H9 (cell line): Measurements from ENCODE around the gene SFR1. TPM values are rescaled to one million over a fixed set of nuclear protein-coding genes. Genes with fewer than 3 reads are reported as not detected.

Experiments
- DNase-seq: peaks from one replicate; pipeline ENCODE4 v3.0.0-alpha.2; 2017
- H2AFZ ChIP-seq: one replicate; pipeline ENCODE4 v1.6.1; 2013; ENCODE audit warnings: mild to moderate bottlenecking, low read length, control low read depth, moderate library complexity
- H2AK5ac ChIP-seq: 2 replicates; pipeline ENCODE4 v1.6.1; 2013; ENCODE audit warnings: low read length, control low read depth, mixed read lengths; ENCODE audit not compliant: insufficient read length
- H2BK120ac ChIP-seq: one replicate; pipeline ENCODE4 v1.6.1; 2013; ENCODE audit warnings: low read depth, mild to moderate bottlenecking, low read length, control low read depth, inconsistent platforms; ENCODE audit not compliant: poor library complexity, severe bottlenecking
- H2BK12ac ChIP-seq: 2 replicates; pipeline ENCODE4 v1.6.1; 2013; ENCODE audit warnings: low read length, control low read depth, mixed read lengths, low read depth; ENCODE audit not compliant: insufficient read length
- H2BK15ac ChIP-seq: 2 replicates; pipeline ENCODE4 v1.6.1; 2013; ENCODE audit warnings: low read depth, low read length, control low read depth
- H2BK20ac ChIP-seq: one replicate; pipeline ENCODE4 v1.6.1; 2013; ENCODE audit warnings: low read depth, mild to moderate bottlenecking, low read length, control low read depth, inconsistent platforms; ENCODE audit not compliant: poor library complexity, severe bottlenecking
- H2BK5ac ChIP-seq: 2 replicates; pipeline ENCODE4 v1.6.1; 2013; ENCODE audit warnings: low read length, control low read depth, mixed read lengths; ENCODE audit not compliant: insufficient read length
- H3K14ac ChIP-seq: 2 replicates; pipeline ENCODE4 v1.6.1; 2013; ENCODE audit warnings: low read length, control low read depth; ENCODE audit not compliant: insufficient read depth
- H3K18ac ChIP-seq: 2 replicates; pipeline ENCODE4 v1.6.1; 2013; ENCODE audit warnings: low read depth, mild to moderate bottlenecking, mixed read lengths, low read length, control low read depth; ENCODE audit not compliant: insufficient read length
- H3K23ac ChIP-seq: 2 replicates; pipeline ENCODE4 v1.6.1; 2013; ENCODE audit warnings: low read length, control low read depth, mixed read lengths, low read depth; ENCODE audit not compliant: insufficient read length
- H3K23me2 ChIP-seq: 2 replicates; pipeline ENCODE4 v1.6.1; 2013; ENCODE audit warnings: low read depth, mild to moderate bottlenecking, mixed read lengths, low read length, control low read depth; ENCODE audit not compliant: insufficient read length, poor library complexity, severe bottlenecking
- H3K27ac ChIP-seq: 2 replicates; pipeline ENCODE4 v1.5.1; 2013; ENCODE audit warnings: low read length, control low read depth, mixed read lengths, low read depth; ENCODE audit not compliant: insufficient read length
- H3K27me3 ChIP-seq: 2 replicates; pipeline ENCODE4 v1.6.1; 2013; ENCODE audit warnings: low read length, control low read depth, inconsistent platforms; ENCODE audit not compliant: insufficient read depth
- H3K4ac ChIP-seq: 2 replicates; pipeline ENCODE4 v1.6.1; 2013; ENCODE audit warnings: low read depth, mild to moderate bottlenecking, control low read depth, inconsistent platforms, low read length, moderate library complexity
- H3K4me1 ChIP-seq: 2 replicates; pipeline ENCODE4 v1.6.1; 2013; ENCODE audit warnings: low read length, control low read depth, inconsistent platforms; ENCODE audit not compliant: insufficient read depth
- H3K4me2 ChIP-seq: 2 replicates; pipeline ENCODE4 v1.6.1; 2013; ENCODE audit warnings: low read length, control low read depth, mixed read lengths; ENCODE audit not compliant: insufficient read length, insufficient read depth
- H3K56ac ChIP-seq: 2 replicates; pipeline ENCODE4 v1.6.1; 2013; ENCODE audit warnings: low read depth, mild to moderate bottlenecking, mixed read lengths, low read length, control low read depth; ENCODE audit not compliant: insufficient read length
- H3K79me1 ChIP-seq: 2 replicates; pipeline ENCODE4 v1.6.1; 2013; ENCODE audit warnings: low read depth, mild to moderate bottlenecking, moderate library complexity, low read length, control low read depth, inconsistent platforms; ENCODE audit not compliant: insufficient read depth, poor library complexity, severe bottlenecking
- H3K79me2 ChIP-seq: 2 replicates; pipeline ENCODE4 v1.6.1; 2013; ENCODE audit warnings: low read length, control low read depth, inconsistent platforms; ENCODE audit not compliant: insufficient read depth
- H3K9ac ChIP-seq: 2 replicates; pipeline ENCODE4 v1.6.1; 2013; ENCODE audit warnings: low read length, control low read depth, mixed read lengths; ENCODE audit not compliant: insufficient read length; ENCODE audit errors: extremely low read depth
- H3K9me3 ChIP-seq: one replicate; pipeline ENCODE4 v1.6.1; 2013; ENCODE audit warnings: low read depth, low read length, inconsistent platforms; ENCODE audit not compliant: control insufficient read depth
- H3T11ph ChIP-seq: one replicate; pipeline ENCODE4 v1.6.1; 2013; ENCODE audit warnings: mild to moderate bottlenecking, low read length, control low read depth, inconsistent platforms
- H4K20me1 ChIP-seq: one replicate; pipeline ENCODE4 v1.6.1; 2013; ENCODE audit not compliant: control insufficient read depth, insufficient read length, insufficient read depth
- H4K5ac ChIP-seq: 2 replicates; pipeline ENCODE4 v1.6.1; 2013; ENCODE audit warnings: low read depth, mild to moderate bottlenecking, mixed read lengths, low read length, control low read depth; ENCODE audit not compliant: insufficient read length
- H4K8ac ChIP-seq: replicated peaks from 2 replicates; pipeline ENCODE4 v1.6.1; 2013; ENCODE audit warnings: low read length, control low read depth, mixed read lengths, low read depth; ENCODE audit not compliant: insufficient read length
- H4K91ac ChIP-seq: 2 replicates; pipeline ENCODE4 v1.6.1; 2013; ENCODE audit warnings: low read depth, mild to moderate bottlenecking, moderate library complexity, mixed read lengths, low read length, control low read depth; ENCODE audit not compliant: insufficient read length
- H3K27ac Mint-ChIP-seq, 3 experiments: 2 replicates in 2 of 3; 3 replicates in 1 of 3; pipeline ENCODE4 v1.8.0; 2020 to 2021; ENCODE audit warnings: mixed read lengths in 3 of 3, mild to moderate bottlenecking in 1 of 3, moderate library complexity in 1 of 3
- H3K27me3 Mint-ChIP-seq: 2 replicates; pipeline ENCODE4 v1.8.0; 2021; ENCODE audit warnings: low read depth, mild to moderate bottlenecking, moderate library complexity, mixed read lengths
- H3K36me3 Mint-ChIP-seq, 3 experiments: 2 replicates in 2 of 3; 3 replicates in 1 of 3; pipeline ENCODE4 v1.8.0; 2020 to 2021; ENCODE audit warnings: low read depth in 3 of 3, mixed read lengths in 3 of 3; ENCODE audit not compliant: insufficient read depth in 1 of 3
- H3K4me1 Mint-ChIP-seq, 2 experiments: 2 replicates each; pipeline ENCODE4 v1.8.0; 2020; ENCODE audit warnings: mixed read lengths in 2 of 2
- H3K4me3 Mint-ChIP-seq, 2 experiments: 2 replicates in 1 of 2; 3 replicates in 1 of 2; pipeline ENCODE4 v1.8.0; 2020 to 2021; ENCODE audit warnings: mild to moderate bottlenecking in 2 of 2, mixed read lengths in 2 of 2, moderate library complexity in 1 of 2
- H3K9me3 Mint-ChIP-seq, 2 experiments: 2 replicates in 1 of 2; 3 replicates in 1 of 2; pipeline ENCODE4 v1.8.0; 2020; ENCODE audit warnings: mild to moderate bottlenecking in 2 of 2, mixed read lengths in 2 of 2, moderate library complexity in 1 of 2
- WGBS: extraction: QIAGEN DNeasy Blood & Tissue Kit; methylation state at CpG from one replicate; pipeline ENCODE4 v1.1.7; 2013; ENCODE audit warnings: missing lambda C conversion rate, low lambda C conversion rate, mixed read lengths; ENCODE audit not compliant: insufficient read length; ENCODE audit errors: extremely low coverage; 5-methylcytosine and 5-hydroxymethylcytosine counted together
- total RNA-seq: library from RNA; stranded (reverse); gene quantifications from 2 replicates; pipeline ENCODE4 v1.2.1, GENCODE V29; 2021
- TF ChIP-seq, protein P1 (sequence below): fragments of 200-600 bp; sonication (generic); conservative IDR thresholded peaks from 3 replicates; pipeline ENCODE4 v1.8.0; 2021; ENCODE audit warnings: antibody characterized with exemption, mild to moderate bottlenecking

The SFR1 gene
- total RNA-seq, 1 experiment from 2014 or later = 6.5 TPM

DNA sequence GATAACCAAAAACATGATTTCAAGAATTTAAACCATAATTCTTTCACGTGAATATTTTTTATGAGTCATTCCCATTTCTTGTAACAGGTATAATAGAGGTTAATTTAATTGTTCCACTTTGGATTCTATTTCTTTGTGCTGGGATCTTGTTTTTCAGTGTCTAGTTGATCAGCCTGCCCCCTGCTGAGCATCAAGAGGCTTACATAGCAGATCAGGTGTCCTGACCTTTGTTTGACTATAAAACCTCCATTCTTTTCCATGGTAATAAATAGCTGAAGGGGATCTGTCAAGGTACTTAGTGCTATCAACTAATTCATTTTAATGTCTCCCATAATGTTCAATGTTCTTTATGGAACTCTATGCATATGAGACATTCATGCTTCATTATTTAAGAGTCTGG lies 41.2 kb upstream of the SFR1 start:
- no peak overlapping the region for H3K27ac ChIP-seq
- H3K79me2 ChIP-seq = no peaks in the 10 kb centered on the region
- Mint-ChIP-seq H3K36me3 (no peaks in the 10 kb centered on the region), H3K27me3 (no peaks in the 10 kb centered on the region), H3K4me1 (peaks cover 22 to 23% of the 10 kb centered on the region in 2 experiments), H3K4me3 (no peak overlapping the region), H3K9me3 (no peaks in the 10 kb centered on the region), H3K27ac (no peak overlapping the region)
- no peaks in the 10 kb centered on the region for H4K20me1 ChIP-seq
- no peak overlapping the region for H3K4ac ChIP-seq
- H4K5ac ChIP-seq = no peak overlapping the region
- H4K91ac ChIP-seq = no peak overlapping the region
- no peak overlapping the region for H2BK12ac ChIP-seq
- no peak overlapping the region for H2BK120ac ChIP-seq
- H2AFZ ChIP-seq = no peak overlapping the region
- TF ChIP-seq, protein P1, sequence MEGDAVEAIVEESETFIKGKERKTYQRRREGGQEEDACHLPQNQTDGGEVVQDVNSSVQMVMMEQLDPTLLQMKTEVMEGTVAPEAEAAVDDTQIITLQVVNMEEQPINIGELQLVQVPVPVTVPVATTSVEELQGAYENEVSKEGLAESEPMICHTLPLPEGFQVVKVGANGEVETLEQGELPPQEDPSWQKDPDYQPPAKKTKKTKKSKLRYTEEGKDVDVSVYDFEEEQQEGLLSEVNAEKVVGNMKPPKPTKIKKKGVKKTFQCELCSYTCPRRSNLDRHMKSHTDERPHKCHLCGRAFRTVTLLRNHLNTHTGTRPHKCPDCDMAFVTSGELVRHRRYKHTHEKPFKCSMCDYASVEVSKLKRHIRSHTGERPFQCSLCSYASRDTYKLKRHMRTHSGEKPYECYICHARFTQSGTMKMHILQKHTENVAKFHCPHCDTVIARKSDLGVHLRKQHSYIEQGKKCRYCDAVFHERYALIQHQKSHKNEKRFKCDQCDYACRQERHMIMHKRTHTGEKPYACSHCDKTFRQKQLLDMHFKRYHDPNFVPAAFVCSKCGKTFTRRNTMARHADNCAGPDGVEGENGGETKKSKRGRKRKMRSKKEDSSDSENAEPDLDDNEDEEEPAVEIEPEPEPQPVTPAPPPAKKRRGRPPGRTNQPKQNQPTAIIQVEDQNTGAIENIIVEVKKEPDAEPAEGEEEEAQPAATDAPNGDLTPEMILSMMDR = no peak; the same call in 2 of the 3 replicates
- H3K14ac ChIP-seq = no peak overlapping the region
- H3K9ac ChIP-seq = no peak overlapping the region
- H3K18ac ChIP-seq = no peak overlapping the region
- no peak overlapping the region for H3K4me2 ChIP-seq
- H2BK5ac ChIP-seq = no peak overlapping the region
- H3T11ph ChIP-seq = no peak overlapping the region
- WGBS = no CpG with 5 or more reads among the region's 1 CpG
- H2AK5ac ChIP-seq = no peak overlapping the region
- no peaks in the 10 kb centered on the region for H3K9me3 ChIP-seq
- H4K8ac ChIP-seq = no peak overlapping the region
- peaks cover 4% of the 10 kb centered on the region; the same call in 1 of the 2 replicates for H3K4me1 ChIP-seq
- no peak overlapping the region for H3K23ac ChIP-seq
- H3K79me1 ChIP-seq = no peaks in the 10 kb centered on the region
- no peak overlapping the region for H2BK15ac ChIP-seq
- no peak for DNase-seq
- H3K27me3 ChIP-seq = no peaks in the 10 kb centered on the region
- H3K23me2 ChIP-seq = no peaks in the 10 kb centered on the region
- H2BK20ac ChIP-seq = no peak overlapping the region
- no peak overlapping the region for H3K56ac ChIP-seq
